ENCODE results near the gene ADAM12. TPM values are rescaled to one million over a fixed set of nuclear protein-coding genes. Genes with fewer than 3 reads are reported as not detected.

ADAM12 gene
- total RNA-seq, 2 donors from 2014 or later: 0.46 TPM; not detected in 1

GRCh38 chr10:126369125-126369710 lies 19.1 kb downstream of the ADAM12 start:
- Mint-ChIP-seq H3K27ac (no peak overlapping the region), H3K36me3 (ENCODE audit: low read depth) (no peaks in the 10 kb centered on the region), H3K4me3 (no peak overlapping the region), H3K9me3 (peaks cover 3% of the 10 kb centered on the region), H3K27me3 (ENCODE audit: insufficient read depth) (no peaks in the 10 kb centered on the region), H3K4me1 (peaks cover 6% of the 10 kb centered on the region)
- DNase-seq: no peak
- H3K27me3 ChIP-seq (ENCODE audit: control insufficient read depth, insufficient read depth, low read length, poor library complexity, severe bottlenecking): no peaks in the 10 kb centered on the region
- H3K9me3 ChIP-seq (ENCODE audit: control insufficient read depth, low read length): no peaks in the 10 kb centered on the region
- no peak overlapping the region for H3K27ac ChIP-seq (ENCODE audit: low read depth, low read length)
- WGBS, 2 experiments (ENCODE audit: insufficient coverage in 1 of 2, insufficient read length in 1 of 2): 85 to 89% methylated on average over 3 of the region's 4 CpGs
- no peaks in the 10 kb centered on the region for H3K4me1 ChIP-seq (ENCODE audit: control insufficient read depth, insufficient read depth, low read length)
- no peak overlapping the region for H3K9ac ChIP-seq (ENCODE audit: extremely low read depth, low read length, poor library complexity, severe bottlenecking)
- H3K36me3 ChIP-seq (ENCODE audit: control insufficient read depth, insufficient read depth, low read length): no peaks in the 10 kb centered on the region
- TF ChIP-seq, protein P1, sequence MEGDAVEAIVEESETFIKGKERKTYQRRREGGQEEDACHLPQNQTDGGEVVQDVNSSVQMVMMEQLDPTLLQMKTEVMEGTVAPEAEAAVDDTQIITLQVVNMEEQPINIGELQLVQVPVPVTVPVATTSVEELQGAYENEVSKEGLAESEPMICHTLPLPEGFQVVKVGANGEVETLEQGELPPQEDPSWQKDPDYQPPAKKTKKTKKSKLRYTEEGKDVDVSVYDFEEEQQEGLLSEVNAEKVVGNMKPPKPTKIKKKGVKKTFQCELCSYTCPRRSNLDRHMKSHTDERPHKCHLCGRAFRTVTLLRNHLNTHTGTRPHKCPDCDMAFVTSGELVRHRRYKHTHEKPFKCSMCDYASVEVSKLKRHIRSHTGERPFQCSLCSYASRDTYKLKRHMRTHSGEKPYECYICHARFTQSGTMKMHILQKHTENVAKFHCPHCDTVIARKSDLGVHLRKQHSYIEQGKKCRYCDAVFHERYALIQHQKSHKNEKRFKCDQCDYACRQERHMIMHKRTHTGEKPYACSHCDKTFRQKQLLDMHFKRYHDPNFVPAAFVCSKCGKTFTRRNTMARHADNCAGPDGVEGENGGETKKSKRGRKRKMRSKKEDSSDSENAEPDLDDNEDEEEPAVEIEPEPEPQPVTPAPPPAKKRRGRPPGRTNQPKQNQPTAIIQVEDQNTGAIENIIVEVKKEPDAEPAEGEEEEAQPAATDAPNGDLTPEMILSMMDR (conservative IDR thresholded peaks at IDR 0.05): no peak
- no peak overlapping the region for H3K4me3 ChIP-seq (ENCODE audit: low read length)

DNA sequence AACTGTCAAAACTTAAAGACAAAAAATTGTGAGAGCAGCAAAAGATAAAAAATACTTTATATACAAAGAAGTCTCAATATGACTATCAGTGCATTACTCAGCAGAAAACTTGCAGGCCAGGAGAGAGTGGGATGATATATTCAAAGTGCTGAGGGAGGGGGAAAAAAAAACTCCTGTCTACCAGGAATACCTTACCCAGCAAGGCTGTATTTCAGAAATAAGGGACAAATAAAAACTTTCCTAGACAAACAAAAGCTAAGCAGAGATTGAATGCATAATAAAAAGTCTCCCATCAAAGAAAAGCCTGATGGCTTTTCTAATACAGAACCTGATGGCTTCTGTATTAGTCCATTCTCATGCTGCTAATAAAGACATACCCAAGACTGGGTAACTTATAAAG lies 31.1 kb downstream of the ADAM12 start:
- no peaks in the 10 kb centered on the region for H3K36me3 ChIP-seq (ENCODE audit: control insufficient read depth, insufficient read depth, low read length)
- peaks cover 32% of the 10 kb centered on the region for H3K9me3 ChIP-seq (ENCODE audit: control insufficient read depth, low read length)
- TF ChIP-seq, protein P1 (conservative IDR thresholded peaks at IDR 0.05): no peak
- H3K4me3 ChIP-seq (ENCODE audit: low read length): no peak overlapping the region
- H3K9ac ChIP-seq (ENCODE audit: extremely low read depth, low read length, poor library complexity, severe bottlenecking): no peak overlapping the region
- H3K27me3 Mint-ChIP-seq (ENCODE audit: insufficient read depth): no peaks in the 10 kb centered on the region
- peaks cover 3% of the 10 kb centered on the region for H3K36me3 Mint-ChIP-seq (ENCODE audit: low read depth)
- H3K4me1 Mint-ChIP-seq: no peaks in the 10 kb centered on the region
- H3K27me3 ChIP-seq (ENCODE audit: control insufficient read depth, insufficient read depth, low read length, poor library complexity, severe bottlenecking): no peaks in the 10 kb centered on the region
- no peak overlapping the region for H3K27ac Mint-ChIP-seq
- H3K27ac ChIP-seq (ENCODE audit: low read depth, low read length): no peak overlapping the region
- no peaks in the 10 kb centered on the region for H3K4me1 ChIP-seq (ENCODE audit: control insufficient read depth, insufficient read depth, low read length)
- H3K4me3 Mint-ChIP-seq: no peak overlapping the region
- no peak for DNase-seq
- H3K9me3 Mint-ChIP-seq: peaks cover 51% of the 10 kb centered on the region

DNA sequence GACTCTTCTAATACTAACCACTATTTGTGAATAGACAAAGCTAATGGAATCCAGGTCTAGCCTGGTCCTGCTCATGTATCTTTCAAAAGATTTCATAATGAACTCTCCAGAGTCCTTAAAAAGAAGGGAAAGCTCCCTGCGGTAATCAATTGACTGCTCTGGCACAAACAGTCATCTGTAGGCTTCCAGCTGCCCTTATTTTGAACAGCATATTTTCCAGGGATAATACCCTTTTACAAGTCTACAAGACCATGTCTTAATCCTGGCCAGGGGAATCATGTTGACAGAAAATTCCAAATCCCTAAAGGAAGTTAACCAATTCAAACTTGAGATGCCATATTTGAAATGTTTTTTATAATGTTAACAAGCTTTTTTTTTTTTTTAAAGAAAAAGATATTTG lies 34.6 kb downstream of the ADAM12 start:
- Mint-ChIP-seq H3K4me1 (peaks cover 3% of the 10 kb centered on the region), H3K27me3 (ENCODE audit: insufficient read depth) (no peaks in the 10 kb centered on the region), H3K36me3 (ENCODE audit: low read depth) (no peaks in the 10 kb centered on the region), H3K4me3 (no peak overlapping the region), H3K9me3 (peaks cover 26% of the 10 kb centered on the region), H3K27ac (no peak overlapping the region)
- H3K9me3 ChIP-seq (ENCODE audit: control insufficient read depth, low read length): peaks cover 18% of the 10 kb centered on the region
- DNase-seq: no peak
- no peak overlapping the region for H3K4me3 ChIP-seq (ENCODE audit: low read length)
- no peak overlapping the region for H3K9ac ChIP-seq (ENCODE audit: extremely low read depth, low read length, poor library complexity, severe bottlenecking)
- no peaks in the 10 kb centered on the region for H3K4me1 ChIP-seq (ENCODE audit: control insufficient read depth, insufficient read depth, low read length)
- H3K27ac ChIP-seq (ENCODE audit: low read depth, low read length): no peak overlapping the region
- H3K27me3 ChIP-seq (ENCODE audit: control insufficient read depth, insufficient read depth, low read length, poor library complexity, severe bottlenecking): no peaks in the 10 kb centered on the region
- H3K36me3 ChIP-seq (ENCODE audit: control insufficient read depth, insufficient read depth, low read length): no peaks in the 10 kb centered on the region
- WGBS, 2 experiments (ENCODE audit: insufficient coverage in 1 of 2, insufficient read length in 1 of 2): 84% methylated on average over 1 of the region's 1 CpG; no CpG with 5 or more reads in 1 of the 2 experiments
- TF ChIP-seq, protein P1 (conservative IDR thresholded peaks at IDR 0.05): no peak

Measured in endodermal cell (in vitro differentiated cells).